Astrocyte of the spinal cord (primary cell): Measurements from ENCODE around the gene MYZAP.
A peak's percentile ranks its signal among the peaks of the same experiment; 100 is the strongest.
"Not testable (repeated sequence)": the region's sequence is repeated elsewhere in the genome, so short reads cannot be mapped to it uniquely, and the experiment has no call there.

Experiments
- DNase-seq: peaks from one replicate; pipeline ENCODE4 v3.0.0; 2011; ENCODE audit warnings: low read depth, low spot score
- H3K4me3 ChIP-seq: 2 replicates; pipeline ENCODE4 v1.5.1; 2011; ENCODE audit warnings: low read depth, mild to moderate bottlenecking, low read length, moderate library complexity
- in situ Hi-C: cut with HindIII; loops from 2 replicates; pipeline ENCODE4 v1.10.0; 2017; ENCODE audit warnings: low sequenced_read_pairs
- TF ChIP-seq, protein P1 (sequence below): IDR thresholded peaks from 2 replicates; pipeline ENCODE4 v1.5.1; 2012; ENCODE audit warnings: low read depth, mild to moderate bottlenecking, low read length, inconsistent platforms

MYZAP gene

DNA sequence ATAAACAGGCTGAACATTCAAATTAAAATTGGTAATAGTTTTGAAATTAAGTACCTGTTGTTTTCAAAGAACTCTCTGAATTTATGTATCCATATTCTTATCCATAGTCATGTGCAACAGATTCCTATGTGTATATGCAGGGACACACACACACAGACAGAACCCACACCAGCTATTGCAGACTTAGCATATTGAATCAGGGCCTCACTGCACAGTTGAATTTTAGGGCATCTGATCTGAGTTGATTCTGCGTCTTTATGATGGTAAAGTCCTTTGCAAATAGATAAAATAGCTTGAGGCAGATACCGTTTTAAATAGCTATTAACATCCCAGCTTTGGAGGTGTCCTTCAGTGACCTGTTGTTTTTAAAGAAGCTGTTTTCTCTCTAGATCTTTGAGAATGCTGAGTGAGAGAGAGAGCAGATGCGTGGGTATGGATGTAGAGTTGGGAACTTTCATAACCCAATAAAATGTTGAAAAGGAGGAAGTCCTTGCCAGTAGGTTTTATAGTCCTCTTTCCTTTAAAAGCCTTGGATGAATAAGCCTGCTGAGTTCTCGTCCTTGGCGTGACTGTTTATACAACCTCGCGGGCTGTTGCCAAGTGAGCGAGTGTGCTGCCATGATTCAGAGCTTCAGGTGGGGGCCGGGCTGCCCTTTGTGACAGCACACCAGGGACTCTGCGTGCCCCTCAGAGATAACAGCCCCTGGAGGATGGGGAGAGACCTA, 18.3 kb downstream of the MYZAP start:
- in situ Hi-C loops, result no loop called here
- peak; percentile 76 for DNase-seq
- TF ChIP-seq, protein P1, sequence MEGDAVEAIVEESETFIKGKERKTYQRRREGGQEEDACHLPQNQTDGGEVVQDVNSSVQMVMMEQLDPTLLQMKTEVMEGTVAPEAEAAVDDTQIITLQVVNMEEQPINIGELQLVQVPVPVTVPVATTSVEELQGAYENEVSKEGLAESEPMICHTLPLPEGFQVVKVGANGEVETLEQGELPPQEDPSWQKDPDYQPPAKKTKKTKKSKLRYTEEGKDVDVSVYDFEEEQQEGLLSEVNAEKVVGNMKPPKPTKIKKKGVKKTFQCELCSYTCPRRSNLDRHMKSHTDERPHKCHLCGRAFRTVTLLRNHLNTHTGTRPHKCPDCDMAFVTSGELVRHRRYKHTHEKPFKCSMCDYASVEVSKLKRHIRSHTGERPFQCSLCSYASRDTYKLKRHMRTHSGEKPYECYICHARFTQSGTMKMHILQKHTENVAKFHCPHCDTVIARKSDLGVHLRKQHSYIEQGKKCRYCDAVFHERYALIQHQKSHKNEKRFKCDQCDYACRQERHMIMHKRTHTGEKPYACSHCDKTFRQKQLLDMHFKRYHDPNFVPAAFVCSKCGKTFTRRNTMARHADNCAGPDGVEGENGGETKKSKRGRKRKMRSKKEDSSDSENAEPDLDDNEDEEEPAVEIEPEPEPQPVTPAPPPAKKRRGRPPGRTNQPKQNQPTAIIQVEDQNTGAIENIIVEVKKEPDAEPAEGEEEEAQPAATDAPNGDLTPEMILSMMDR, result no peak

DNA sequence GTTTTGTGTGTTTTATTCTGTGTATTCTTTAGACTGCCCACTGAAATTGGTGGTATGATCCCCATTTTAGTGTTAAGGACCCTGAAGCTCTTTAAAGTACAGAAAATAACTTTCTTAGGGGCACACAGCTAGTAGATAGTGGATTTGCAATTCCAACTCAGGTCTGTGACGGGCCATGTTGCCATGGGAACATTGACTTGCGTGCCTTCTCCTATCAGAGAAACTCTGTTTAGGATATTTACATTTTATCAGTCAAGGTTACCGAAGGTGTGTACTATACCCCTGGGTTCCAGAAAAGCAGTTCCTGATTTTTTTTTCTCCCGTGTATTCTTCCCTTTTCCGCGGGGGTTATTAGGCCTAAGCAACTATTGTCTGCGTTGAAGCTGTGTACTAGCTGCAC, 19.4 kb downstream of the MYZAP start:
- in situ Hi-C loops, result no loop called here
- no peak for DNase-seq
- H3K4me3 ChIP-seq, result no peak overlapping the region
- TF ChIP-seq, protein P1, result no peak

More for the DNA sequence above, 18.3 kb downstream of the MYZAP start:
- no peak overlapping the region for H3K4me3 ChIP-seq

DNA sequence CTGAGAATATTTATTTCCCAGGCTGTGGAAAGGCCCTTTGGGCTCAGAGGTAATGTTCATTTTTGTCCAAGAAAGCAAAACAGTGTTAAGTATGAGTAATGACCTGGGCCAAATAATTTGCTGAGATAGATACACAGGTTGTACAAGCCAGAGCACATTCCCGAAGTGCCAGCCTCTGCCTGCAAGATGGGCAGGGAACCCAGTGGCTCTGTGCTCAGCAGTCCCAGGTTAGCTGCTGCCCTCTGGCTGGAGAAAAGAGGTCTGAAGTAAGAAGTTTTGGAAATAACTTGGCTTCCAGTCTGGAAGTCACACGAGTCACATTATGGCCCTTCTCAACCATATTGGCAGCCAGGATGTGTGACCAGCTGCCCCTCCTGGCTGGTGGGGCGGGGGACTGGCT, 20.2 kb downstream of the MYZAP start:
- no peak overlapping the region for H3K4me3 ChIP-seq
- in situ Hi-C loops, result no loop called here
- DNase-seq, result peak; percentile 20
- TF ChIP-seq, protein P1, result peak; percentile 29

DNA sequence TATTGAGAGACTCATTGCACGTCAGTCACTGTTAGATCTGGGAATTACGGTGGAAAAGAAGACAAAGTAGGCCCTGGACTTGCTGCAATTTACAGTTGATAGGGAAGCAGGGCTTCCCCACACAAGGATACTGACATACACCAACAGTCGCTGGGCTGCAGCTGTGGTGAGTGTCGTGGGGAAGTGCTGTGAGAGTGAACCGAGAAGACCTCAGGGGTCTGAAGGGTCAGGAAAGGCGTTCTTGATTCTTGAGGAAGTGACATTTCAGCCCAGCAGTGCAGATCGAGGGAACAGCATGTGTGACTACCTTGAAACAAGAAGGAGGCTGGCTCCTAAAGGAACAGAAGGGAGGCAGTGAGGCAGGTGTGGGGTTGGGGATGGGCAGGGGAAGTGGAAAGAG, 22.5 kb downstream of the MYZAP start:
- TF ChIP-seq, protein P1, result no peak
- in situ Hi-C loops, result no loop called here
- DNase-seq, result no peak
- H3K4me3 ChIP-seq, result no peak overlapping the region

DNA sequence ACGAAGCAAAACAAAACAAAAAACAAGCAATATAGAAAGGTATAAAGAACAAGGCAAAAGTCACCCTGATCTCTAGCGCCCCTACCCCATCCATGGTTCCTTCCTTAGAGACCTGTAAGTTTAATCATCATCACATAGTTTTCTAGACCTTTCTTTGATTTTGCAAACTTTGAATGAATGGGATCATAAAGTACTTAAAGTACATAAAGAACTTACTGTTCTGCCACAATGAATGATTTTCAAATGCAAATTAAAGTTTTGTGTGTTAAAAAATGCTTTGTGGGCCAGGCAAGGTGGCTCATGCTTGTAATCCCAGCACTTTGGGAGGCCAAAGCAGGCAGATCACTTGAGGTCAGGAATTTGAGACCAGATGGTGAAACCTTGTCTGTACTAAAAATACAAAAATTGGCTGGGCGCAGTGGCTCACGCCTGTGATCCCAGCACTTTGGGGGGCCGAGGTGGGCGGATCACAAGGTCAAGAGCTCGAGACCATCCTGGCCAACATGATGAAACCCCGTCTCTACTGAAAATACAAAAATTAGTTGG, 24.3 kb downstream of the MYZAP start:
- DNase-seq, in situ Hi-C loops, H3K4me3 ChIP-seq: not testable (repeated sequence)

DNA sequence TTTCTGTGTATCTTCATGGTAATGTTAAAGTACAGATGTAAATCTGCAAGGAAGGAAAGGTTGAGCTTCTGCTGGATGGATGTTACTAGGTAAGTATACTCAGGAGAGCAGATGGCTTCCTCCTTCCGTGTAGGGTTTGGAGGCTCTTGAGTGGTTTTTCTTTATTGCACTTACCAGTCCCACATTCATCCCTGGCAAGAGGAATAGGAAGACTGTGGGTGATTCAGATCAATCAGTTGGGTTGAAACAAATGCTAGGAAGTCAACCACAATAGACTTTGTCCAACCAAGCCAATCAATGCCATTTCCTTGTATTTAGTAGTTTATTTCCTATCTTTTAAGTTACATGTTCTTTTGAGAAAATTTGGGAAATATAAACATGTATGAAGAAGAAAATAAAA, 26.6 kb downstream of the MYZAP start:
- H3K4me3 ChIP-seq, result no peak overlapping the region
- in situ Hi-C loops, result no loop called here
- TF ChIP-seq, protein P1, result no peak
- DNase-seq, result no peak

DNA sequence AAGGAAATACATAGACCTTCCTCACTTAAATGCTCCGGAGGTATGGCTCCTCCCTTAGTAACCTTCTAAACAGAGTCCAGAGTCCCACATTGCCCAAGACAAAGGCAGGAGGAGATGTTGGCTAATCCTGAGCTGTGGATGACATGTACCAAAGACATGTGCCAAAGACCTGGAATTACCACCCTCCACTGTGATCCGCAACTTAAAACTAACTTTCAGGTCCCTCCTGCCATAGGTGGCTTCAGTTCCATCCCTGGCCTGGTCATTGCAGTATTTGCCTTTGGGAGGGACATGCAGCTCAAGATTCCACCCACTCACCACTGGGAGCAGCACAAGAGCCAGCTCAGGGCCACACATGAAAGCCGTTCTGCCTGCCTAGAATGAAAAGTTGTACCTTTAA, 28.0 kb downstream of the MYZAP start:
- no peak overlapping the region for H3K4me3 ChIP-seq
- TF ChIP-seq, protein P1, result no peak
- no peak for DNase-seq
- in situ Hi-C loops, result no loop called here
